Fibroblast of the conjunctiva (primary cell): ENCODE measurements around the gene CDK10.
A peak's percentile ranks its signal among the peaks of the same experiment; 100 is the strongest.
"Not testable (repeated sequence)": the region's sequence is repeated elsewhere in the genome, so short reads cannot be mapped to it uniquely, and the experiment has no call there.

Source experiments
- DNase-seq: peaks from one replicate; pipeline ENCODE4 v3.0.0-alpha.2; 2010; ENCODE audit warnings: low read depth

Gene CDK10, protein sequence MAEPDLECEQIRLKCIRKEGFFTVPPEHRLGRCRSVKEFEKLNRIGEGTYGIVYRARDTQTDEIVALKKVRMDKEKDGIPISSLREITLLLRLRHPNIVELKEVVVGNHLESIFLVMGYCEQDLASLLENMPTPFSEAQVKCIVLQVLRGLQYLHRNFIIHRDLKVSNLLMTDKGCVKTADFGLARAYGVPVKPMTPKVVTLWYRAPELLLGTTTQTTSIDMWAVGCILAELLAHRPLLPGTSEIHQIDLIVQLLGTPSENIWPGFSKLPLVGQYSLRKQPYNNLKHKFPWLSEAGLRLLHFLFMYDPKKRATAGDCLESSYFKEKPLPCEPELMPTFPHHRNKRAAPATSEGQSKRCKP

DNA sequence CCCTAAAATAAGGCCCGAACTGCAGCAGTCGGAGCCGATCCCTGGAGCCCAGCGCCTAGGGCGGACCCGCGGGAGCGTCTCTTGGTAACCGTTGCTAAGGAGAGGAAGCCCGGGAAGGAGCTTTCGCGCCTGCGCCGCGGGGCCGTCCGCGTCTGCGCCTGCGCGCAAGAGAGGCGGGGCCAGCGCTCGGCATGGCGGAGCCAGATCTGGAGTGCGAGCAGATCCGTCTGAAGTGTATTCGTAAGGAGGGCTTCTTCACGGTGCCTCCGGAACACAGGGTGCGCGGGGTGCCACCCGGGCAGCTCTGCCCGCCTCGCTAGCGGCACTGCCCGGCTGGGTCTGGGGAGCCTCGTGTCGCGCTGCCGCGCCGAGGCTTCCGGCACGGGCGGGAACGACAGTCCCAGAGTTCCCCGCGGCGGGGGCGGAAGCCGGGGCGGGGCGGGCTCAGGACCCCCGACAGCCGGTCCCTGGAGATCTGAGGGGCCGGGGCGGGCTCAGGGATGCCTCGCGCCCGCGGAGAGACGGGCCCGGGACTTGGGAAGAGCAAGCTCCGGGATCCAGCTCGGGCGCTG, at the start of gene CDK10:
Gene CDK10 (plus strand): TSS at position 170 of the 572 bp plus-strand sequence. CDS start 22 bp downstream, at position 192.
- DNase-seq, result peak; percentile 68

DNA sequence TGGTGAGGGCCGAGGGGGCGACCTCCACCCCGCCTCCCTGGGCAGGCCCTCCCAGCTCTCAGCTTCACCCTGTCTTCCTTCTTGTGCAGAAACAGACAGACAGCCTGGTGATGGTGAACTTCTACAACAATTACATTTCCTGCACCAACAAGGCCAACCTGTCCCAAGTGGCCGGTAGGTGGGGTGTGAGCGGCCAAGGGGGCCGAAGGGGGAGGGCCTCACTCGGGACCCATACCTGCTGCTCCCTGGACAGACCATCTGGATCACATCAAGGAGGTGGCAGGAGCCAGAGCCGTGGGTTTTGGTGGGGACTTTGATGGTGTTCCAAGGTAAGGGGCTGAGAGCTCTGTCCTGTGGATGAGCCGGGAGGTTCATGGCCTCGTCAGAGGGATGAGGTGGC, 49.1 kb upstream of the CDK10 start:
- DNase-seq, result no peak

DNA sequence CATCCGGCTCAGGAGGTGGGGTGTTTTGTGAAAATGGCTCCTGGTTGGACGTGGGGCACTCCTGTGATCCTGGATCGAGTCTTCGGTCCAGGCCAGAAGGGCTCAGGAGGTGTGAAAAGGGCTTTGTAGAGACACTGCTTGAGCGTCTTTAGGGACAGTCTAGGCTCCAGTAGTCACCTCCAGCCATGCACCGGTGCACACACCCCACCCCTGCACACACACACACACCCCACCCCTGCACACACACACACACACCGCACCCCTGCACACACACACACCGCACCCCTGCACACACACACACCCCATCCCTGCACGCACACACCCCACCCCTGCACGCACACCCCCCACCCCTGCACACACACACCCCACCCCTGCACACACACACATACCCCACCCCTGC, 48.0 kb upstream of the CDK10 start:
- no peak for DNase-seq

DNA sequence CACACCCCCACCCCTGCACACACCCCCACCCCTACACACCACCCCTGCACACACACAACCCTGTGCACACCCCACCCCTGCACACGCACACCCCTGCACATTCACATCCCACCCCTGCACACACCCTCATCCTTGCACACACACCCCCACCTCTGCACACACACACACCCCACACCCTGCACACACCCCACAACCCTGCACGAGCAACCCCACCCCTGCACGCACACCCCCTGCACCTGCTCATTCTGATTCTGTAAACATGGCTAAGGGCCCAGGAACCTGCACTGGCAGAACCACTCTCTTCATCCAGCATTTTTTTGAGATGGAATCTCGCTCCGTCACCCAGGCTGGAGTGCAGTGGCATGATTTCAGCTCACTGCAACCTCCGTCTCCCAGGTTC, 47.1 kb upstream of the CDK10 start:
- DNase-seq, result no peak

DNA sequence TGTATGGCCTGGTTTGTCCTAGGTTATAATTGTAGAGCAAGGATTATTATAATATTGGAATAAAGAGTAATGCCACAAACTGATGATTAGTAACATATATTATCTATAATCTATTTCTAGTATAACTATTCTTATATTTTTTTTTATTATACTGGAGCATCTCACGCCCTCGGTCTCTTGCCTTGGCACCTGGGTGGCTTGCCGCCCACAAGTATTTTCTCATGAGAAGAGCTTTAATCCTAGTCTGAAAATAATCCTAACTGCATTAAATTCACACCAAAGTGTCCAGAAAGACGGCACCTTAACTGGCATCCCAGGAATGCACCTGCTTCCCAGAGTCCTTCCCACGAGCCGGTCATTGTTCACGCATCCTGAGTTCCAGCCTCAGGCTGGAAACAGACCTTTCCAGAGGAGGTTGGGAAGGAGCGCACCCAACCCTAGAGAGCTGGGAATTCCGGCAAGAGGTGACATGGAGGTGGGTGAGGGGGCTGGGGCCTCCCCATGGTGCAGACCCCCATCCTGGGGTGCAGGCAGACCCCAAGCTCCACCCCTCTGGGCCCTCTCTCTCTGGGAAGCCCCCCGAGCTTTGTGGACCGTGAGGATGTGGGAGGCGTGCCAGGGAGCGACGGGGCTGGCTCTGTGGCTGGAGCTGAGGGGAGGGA, 44.9 kb upstream of the CDK10 start:
- no peak for DNase-seq

DNA sequence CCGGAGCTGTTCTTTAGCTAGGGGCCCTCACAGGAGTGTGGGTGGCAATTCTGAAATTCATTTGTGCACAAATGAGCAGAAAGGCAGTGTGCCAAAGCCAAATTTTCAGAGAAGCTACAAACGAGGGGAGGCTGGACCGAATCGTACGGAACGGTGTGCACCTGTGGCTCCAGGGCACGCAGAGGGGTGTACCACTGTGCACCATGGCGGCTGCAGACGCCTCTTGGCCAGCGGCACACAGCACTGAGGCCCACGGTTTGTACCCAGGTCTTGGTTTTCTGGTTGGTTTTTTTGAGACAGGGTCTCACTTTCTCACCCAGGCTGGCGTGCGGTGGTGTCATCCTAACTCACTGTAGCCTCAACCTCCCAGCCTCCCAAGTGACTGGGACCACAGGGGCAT, 43.9 kb upstream of the CDK10 start:
- no peak for DNase-seq

DNA sequence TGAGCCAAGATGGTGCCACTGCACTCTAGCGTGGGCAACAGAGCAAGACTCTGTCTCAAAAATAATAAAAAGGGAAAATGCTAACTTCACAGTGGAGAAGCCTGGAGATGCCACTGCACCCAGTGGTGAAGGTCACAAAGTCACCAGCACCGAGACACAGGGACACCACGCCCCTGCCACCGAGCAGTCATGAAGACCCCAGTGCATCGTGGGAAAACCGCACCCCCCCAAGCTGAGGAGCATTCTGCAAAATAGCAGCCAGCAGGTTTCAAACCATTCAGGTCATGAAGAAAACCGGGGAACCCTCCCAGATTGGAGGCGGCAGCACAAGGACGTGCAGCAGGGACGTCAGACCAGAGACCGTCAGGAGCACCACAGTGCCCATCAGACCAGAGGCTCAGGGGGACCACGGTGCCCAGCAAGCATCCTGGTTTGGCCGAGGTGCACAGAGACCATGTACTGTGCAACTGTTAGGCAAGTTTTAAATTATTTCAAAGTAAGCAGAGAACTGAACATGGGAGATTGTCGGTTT, 42.7 kb upstream of the CDK10 start:
- DNase-seq, result no peak

DNA sequence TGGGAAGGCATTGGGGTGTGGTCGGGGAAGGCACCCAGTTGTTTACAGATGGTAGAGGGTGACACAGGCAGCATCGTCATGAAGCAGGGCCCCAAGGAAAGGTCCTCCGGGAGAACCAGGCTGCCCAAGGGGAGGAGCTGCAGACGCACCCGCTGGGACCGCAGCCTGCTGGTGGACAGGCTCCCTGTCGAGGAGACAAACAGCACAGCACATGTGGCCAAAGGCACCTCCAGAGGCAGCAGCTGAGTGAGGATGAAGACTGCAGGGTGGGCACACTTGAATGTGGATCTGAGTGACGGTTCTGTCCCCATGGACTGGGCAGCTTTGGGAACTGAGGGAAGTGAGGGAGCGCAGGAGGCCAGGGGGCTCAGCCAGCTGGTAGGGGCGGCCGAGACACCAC, 41.4 kb upstream of the CDK10 start:
- no peak for DNase-seq

DNA sequence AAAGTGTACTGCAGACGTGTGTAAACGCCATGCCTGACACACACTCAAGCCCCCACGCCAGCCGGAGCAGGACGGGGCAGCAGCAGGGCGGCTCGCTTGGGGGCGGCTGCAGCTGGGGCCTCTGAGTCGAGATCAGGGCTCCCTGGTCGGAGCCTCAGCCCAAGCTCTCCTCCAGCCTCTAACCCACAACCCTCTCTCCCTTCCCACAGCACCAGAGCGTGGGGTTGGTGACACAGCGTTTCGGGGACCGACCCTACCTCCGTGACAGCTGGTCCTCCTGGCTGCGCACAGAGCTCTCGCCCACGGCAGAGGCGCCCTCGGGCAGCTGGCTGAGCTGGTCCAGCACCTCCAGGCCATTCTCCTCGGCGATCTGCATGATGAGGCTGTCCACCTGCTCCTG, 40.2 kb upstream of the CDK10 start:
- no peak for DNase-seq

DNA sequence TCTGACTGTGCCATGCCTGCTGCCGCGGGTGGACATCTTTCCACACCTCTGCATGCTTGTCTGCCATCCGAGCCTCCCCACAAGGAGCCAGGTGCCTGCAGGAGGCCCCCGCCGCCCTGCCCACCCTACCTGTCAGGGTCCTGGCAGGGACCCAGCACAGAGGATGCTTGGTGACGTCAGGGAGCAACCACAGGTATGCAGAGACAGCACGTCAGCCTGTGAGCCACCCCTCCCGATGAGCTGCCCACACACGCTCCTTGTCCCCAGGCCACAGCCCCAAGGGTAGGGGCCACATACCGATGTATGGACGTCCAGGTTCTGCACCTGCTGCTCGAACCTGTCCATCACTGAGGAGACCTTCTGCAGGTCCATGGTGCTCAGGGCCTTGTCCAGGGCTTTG, 39.6 kb upstream of the CDK10 start:
- no peak for DNase-seq

DNA sequence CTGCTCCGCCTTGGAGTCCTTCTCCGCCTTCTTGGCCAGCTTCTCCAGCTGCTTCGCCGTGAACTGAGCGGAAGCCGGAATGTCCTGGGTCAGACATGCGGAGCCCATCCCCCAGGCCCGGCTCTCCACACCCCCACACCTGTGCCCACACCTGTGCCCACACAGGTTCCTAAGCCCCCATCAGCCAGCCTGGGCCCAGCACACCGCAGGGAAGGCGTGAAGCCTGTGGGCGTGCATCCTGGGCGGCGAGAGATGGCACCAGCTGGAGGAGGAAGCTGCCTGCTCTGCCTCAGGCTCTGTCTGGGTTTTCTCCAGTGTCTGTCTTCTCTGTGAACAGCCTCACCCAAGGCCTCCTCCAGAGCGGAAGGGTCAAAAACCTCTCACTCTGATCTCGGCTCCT, 34.9 kb upstream of the CDK10 start:
- DNase-seq, result no peak

DNA sequence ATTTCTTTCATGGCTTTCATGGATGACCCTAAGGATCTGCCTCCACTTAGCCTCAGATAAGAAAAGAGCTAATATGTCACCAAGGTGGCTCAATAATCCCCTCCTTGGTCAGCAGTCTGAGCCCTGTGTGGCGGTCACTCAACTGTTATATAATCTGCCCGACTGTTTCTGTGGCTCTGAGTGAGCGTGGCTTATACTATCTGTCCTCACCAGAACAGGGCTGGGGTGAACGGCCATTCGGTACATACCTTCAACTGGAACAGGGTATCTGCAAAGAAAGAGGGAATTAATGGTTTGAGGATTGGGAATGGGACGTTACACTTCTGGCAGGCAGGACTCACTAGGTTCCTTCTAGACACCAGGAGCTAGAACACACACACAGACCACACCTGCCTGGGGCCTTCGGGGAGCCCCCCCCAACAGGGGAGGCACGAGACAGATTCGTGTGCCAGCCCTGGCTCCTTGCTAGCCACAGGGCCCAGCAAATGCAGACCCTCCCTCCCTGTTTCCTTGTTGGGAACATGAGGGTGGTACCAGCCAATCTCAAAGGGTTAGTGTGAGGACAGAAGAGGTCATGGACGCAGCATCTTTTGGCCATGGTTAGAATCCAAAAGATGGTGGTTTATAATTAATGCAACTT, 32.7 kb upstream of the CDK10 start:
- DNase-seq, result no peak

DNA sequence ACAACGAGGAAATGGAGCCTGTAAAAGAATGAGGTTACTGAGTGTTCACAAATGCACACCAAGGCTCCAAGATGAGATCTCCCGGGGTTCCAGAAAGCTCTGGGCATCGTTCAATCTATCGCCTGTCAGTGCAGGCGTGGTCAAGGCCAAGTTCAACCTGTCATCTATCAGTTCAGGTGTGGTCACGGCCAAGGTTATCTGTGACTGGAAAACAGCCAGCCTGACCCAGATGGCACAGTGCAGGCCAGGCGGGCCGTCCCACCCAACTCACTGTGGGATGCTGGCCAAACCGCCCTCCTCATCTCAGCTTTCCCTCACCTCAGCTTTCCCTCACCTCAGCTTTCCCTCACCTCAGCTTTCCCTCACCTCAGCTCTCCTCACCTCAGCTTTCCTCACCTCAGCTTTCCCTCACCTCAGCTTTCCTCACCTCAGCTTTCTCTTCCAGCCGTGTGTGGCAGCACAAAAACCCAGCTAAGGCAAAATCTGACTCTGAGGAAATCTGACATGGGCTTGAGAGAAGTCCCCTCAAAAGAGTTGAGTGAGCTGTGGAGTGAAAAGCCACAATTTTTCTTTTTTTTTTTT, 31.3 kb upstream of the CDK10 start:
- no peak for DNase-seq

DNA sequence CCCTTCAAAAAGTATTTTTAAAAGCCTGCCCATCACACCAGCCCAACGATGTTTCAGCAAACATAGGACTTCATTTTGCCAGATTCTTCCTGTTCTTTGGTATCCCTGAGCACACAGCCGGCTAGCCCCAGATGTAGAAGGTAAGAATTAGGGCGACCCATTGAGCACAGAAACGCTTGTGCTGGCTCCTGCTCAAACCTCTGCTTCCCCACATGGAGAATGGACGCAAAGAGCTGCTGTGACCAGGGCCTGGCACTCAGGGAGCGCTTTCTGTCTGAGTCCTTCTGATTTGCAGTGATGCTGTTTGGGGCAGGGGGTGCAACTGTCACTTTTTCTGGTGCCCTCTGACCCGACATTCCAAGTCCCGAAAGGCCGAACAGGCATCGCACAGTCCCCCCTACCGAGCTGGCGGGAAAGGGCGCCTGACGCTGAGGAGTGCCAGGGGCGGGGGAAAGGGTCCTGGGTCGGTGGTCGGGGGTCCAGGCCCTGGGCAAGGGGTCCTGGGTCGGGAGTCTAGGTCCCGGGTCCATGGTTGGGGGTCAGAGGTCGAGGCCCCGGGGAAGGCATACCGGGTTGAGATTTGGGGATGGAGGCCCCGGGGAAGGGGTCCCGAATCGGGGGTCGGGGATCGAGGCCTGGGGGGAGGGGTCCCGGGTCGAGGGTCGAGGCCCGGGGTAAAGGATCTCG, 29.9 kb upstream of the CDK10 start:
- DNase-seq, result no peak

DNA sequence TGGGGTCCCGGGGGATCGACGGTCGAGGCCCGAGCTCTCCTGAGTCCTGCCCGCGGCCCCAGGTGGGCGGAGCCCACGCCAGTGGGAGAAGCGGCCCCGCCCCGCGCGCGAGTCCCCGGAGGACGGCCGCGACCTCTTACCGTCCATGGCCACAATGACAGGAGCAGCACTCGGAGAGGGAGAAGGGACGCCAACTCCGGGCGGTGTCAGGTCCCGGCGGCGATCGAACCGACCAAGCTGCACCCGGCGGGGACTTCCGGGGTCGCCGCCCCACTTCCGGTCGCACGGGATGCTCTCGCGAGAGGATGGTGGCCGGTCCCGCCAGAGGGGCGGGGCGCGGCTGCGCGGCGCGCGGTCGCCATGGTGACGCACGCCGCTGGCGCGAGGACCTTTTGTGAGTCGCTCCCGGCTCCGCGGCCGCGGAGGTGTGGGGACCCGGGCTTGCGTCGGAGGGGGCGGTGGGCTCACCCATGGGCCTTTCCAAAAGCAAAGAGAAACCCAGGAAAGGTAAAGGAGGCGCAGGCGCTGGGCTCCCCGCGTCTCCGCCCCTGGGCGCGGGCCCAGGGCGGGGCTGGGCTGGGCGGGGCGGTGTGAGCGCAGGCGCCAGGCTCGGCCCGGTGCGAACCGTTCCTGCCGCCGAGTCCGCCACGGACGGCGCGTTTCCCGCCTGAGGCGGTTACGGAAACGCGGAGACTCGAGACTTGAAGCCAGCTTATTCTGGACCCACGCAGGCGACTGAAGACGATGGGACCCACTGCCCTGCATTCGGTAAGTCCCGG, 28.9 kb upstream of the CDK10 start, which contains the start of the genes CHMP1A and SPATA33:
Gene CHMP1A (minus strand): TSS at position 267 of the 779 bp plus-strand sequence. CDS start 120 bp downstream, at position 147.
Gene SPATA33 (plus strand): TSS at position 395 of the 779 bp plus-strand sequence. CDS start 76 bp downstream, at position 471.
- DNase-seq, result peak; percentile 60

DNA sequence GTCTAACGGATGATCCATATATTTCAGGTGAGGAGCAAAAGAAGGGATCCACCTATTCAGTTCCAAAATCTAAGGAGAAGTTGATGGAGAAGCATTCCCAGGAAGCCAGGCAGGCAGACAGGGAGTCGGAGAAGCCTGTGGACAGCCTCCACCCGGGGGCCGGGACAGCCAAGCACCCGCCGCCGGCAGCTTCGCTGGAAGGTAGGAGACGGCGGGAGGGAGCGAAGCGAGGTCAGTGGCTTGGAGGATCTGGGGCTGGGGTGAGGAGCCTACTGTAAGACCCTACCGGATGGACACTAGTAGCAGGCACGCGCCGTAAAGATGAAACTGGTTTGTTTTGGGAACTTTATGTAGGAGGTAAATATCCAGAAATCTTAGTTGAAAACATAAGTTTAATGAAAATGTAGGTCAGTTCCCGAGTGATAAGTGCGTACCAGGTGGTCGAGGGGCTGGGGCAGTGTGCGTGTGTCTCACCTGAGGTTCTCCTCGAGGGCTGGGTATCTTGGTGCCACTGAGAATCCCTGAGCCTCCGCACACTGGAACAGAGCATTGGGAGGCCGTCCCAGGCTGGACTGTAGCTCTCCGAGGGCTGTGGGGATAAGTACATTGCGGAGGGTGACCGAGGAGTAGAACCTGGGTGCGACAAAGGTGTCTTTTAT, 28.1 kb upstream of the CDK10 start:
- no peak for DNase-seq

DNA sequence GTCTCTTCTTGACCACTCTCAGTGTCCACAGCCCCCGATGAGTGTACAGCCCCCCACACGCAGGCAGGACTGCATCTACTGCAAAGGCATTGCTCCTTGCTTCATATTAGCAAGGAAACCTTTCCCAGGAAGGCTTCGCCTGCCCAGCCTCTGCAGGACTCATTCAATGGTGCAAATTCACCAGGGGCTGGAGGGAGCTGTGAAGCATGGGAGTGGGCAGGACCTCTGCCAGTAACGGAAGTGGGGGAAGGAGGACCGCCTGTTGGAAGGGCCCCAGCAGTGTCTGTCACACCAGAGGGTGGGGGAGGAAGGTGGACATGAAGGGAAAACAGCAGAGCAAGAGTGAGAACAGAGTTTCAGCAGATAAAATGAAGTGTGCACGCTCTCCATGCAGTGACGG, 26.3 kb upstream of the CDK10 start:
- no peak for DNase-seq

DNA sequence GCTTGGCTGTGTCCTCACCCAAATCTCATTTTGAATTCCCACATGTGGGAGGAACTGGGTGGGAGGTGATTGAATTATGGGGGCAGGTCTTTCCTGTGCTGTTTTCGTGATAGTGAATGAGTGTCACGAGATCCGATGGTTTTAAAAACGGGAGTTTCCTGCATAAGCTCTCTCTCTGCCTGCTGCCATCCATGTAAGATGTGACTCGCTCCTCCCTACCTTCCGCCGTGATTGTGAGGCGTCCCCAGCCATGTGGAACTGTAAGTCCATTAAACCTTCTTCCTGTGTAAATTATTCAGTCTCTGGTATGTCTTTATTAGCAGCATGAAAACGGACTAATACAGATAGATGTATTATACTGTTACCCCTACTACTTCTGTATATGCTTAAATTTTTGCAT, 25.3 kb upstream of the CDK10 start:
- DNase-seq, result no peak

DNA sequence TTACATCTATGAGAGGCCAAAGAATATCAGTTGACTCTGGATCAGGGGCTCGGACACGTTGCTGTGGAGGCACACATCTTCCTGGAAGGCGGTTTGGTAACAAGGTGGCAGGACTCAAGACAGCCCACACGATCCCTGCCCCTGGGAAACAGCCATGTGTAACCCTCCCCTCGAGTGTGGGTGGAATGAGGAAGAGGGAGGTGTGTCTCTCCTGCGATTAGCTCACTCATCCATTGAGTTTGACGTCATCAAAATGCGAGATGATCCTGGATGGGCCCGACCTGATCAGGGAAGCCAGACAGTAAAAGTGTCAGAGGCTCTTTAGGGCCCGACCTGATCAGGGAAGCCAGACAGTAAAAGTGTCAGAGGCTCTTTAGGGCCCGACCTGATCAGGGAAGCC, 22.3 kb upstream of the CDK10 start:
- not testable (repeated sequence) for DNase-seq

DNA sequence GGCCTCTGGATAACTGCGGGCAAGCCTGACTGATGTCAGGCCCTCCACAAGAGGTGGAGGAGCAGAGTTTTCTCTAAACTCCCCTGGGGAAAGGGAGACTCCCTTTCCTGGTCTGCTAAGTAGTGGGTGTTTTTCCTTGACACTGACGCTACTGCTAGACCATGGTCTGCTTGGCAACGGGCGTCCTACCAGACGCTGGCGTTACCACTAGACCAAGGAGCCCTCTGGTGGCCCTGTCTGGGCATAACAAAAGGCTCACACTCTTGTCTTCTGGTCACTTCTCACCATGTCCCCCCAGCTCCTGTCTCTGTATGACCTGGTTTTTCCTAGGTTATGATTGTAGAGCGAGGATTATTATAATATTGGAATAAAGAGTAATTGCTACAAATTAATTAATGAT, 19.5 kb upstream of the CDK10 start:
- DNase-seq, result peak; percentile 28
